ENCODE results near the gene SEMA3C.
A peak's percentile ranks its signal among the peaks of the same experiment; 100 is the strongest.

The SEMA3C gene

DNA sequence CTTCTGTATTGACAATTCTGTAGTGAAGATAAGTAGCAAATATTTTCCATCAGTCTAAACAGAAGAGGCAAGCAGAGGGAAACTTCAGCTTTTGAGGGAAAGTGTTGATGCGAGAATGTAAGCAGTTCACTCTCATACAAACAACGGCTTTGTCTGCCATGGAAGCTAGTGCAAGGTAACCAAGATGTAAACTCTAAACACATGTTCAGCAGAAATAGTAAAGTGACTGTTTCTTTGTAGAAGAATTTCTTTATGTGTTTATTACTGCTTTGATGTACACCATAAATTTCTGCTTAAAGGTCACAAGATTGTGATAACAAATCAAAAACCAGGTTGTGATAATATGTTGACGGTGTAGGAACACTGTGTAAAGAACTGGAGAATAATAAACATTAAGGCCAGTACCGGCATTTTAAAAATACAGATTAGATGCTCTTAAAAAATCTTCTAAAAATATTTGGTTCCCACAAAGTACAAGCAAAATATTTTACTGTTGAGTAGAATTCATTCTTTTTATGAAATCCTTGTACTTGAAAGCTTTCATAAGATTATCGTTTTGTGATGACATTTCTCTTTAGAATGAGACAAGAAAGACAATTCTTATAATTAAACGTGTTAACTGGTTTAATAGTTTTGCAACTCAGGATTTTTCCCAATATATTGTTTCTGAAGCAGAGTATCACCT lies 34.2 kb downstream of the SEMA3C start:
- DNase-seq = no peak

DNA sequence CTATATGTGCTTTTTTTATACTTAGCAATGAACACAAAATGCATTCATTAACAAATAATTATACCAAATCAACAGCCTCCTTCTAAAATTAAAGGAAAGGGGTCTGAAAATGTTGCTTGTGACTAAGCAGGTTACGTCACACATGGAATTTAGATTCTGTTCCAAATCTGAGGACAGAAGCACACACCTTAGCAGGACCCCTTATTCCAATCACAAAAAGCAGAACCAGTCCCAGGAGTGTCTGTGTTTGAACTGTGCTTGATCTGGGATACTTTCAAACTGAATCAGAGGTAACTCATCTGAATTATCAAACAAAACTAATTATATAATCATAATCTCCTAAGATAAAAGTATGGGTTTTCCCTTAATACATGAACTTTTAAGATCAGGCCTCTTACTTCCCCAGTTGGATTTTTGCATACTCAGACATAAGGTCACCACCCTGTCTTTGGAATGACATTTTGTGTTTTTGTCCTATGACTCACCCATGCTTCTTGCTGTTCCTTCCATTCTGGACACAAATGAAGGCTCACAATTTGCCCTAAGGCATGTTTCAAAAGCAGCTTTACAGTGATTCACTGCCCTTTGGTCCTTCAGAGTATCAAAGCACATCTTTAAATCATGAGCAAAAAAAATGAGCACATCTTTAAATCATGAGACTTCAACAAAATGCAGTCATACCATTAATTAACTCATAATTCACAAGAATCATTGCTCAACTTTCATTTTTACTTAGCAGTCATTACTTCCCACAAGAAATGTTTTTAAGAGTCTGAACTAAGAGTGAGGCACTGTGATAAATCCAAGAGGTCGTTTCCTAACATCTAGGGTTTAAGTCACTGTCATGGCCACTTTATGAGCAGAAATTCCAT lies 35.5 kb downstream of the SEMA3C start:
- DNase-seq = peak; percentile 6

DNA sequence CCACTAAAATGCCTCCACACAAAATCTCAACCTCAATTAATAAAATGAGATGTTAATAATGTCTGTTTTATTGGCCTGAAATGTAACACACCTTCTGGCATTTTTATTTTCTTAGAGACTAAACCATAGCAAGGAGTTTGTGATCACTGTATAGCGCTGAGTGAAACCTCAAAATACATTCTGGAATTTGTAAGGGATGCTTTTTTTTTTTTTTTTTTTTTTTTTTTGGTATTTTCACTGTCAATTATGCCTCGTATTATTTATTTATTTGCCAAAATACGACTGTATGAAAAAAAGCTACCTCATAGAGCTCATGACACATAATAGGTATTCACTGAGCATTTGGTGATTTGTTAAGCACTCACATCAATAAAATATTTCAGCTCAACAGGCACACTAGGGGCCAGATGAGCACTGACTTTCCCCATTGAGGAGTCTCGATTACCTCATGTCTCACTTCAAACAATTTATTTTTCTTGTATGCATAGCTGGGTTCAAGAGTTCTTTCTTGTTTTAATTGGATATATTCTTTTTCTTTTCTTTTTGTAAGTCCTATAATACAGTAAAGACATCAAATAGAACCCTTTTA lies 36.5 kb downstream of the SEMA3C start:
- no peak for DNase-seq

DNA sequence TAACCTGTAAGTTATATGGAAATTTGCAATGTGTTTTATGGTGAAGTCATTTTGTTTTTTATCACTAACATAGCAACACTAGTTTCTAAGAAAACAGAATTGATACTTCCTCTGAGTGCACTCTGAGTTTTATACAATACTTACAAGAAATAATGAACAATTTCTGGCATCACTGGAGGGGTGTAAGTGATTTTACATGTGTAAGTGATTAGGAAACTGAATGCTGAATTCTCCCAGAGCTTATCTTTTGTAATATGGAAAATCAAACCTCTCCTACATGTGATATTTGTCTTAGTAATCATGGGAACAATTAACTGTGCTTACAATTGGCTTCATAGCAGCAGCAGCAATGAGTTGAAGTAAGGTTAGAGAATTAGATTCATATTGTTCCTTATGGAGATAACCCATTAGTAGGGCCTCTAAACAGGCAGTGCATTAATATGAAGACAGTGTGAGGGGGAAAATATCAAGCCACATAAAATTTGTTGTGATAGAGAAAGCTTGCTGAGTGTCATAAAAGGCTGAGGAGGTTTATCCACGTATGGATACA lies 37.4 kb downstream of the SEMA3C start:
- DNase-seq = no peak

DNA sequence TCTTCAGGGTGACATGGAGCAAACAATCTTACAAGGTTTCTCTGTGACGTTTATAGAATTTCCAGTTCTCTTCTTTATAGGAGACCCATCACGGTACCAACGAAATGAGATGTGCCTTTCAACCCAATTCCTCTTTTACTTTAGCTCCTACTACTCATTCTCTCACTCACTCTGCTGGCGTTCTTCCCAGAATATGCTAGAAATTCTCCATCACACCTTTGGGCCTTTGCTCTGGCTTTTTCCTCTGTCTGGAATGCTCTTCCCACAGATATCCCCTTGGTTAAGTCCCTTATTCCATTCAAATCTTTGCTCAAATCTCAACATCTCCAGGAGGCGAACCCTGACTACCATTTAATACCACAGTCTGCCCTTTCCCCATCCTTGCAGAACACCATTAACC lies 39.0 kb downstream of the SEMA3C start:
- no peak for DNase-seq

DNA sequence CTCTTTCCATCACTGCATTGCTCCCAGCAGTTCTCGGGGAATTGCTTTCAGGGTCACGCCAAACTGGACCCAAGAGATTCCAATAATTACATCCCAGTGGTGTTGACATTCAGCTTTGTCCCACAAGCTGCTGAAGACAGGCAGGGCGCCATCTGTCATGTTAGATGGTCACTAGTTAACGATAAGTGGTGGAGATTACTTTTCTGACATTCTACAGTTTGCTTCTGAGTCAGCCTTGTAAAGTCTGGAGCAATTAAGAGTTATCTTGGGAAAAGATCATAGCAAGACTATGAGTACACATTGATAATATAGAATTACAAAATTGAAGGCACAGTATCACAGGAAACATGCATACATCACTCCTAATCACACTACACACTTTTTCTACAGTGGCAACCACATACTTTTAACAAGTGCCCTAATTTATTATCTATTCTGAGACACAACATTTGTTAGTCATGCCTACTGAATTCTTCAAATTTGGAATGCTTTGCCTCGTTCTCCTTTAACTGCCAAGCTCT lies 41.9 kb downstream of the SEMA3C start:
- no peak for DNase-seq

DNA sequence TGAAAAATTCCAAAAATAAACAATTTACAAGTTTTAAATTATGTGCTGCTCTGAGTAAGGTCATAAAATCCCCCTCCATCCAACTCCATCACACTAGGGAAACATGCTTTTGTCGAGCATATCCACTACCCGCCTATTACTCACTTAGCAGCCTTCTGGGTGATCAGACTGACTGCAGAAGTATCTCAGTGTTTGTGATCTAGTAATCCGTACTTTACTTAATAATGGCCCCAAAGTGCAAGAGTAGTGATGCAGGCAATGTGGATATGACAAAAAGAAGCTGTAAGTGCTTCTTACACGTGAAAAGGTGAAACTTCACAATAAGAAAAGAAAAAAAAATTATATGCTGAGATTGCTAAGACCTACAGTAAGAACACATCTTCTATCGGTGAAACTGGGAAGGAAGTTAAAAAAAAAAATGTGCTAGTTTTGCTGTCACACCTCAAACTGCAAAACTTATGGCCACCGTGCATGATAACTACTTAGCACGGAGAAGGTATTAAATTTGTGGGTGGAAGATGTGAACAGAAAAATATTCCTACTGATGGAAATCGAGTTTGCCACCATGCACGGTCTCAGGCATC lies 43.2 kb downstream of the SEMA3C start:
- DNase-seq = no peak

DNA sequence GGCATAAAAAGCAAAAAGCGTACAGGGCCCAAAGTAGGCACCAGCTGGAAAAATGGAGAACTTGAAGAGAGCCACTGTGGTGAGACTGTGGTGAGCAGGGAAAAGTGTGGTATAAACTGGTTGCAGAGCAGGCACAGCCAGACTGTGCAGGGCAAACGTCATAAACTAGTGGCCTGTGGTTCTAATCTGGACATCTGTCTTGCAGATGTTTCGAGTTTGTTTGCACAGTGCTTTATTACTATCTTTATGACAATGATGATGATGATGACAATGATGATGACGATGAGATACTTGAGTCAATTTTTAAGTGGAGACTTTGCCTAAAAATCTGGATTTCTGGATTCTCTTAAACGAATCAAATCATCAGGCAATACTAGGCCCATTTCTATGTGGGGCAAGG lies 45.7 kb downstream of the SEMA3C start:
- no peak for DNase-seq

DNA sequence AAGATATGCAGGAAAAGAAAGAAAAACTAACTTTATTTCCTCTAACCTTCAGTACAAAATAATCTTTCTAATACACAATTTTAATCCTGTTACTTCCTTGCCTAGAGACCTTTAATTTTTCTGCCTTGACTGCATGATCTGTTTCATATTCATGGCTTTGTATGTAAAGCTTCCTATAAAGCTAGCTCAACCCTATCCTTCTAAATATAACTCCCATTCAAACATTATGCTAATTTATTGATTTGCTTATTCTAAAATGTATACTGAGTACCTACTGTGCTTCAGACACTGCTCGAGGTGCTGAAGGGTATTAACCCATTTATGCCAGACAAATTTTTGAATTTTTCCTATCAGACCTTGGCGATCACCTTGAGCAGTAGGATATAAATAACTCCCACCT lies 47.6 kb downstream of the SEMA3C start:
- DNase-seq = no peak

DNA sequence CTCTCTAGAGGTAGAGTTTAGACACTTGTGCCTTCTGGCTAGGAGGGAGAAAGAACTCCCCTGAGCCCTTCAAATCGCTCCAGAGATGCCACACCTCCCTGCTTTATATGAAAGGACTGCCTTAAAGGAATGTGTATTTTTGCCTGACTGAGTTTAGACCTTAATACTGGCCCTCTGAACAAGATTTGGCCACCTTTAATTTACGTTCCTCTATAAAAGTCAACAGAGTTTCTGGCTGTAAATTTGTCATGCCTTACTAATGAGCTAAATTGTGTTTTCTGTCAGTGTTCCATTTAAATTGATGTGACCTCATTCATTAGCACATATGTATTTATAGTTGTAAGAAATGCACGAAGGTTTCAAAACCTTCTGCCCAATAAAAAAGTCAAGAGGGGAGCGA lies 48.0 kb downstream of the SEMA3C start:
- no peak for DNase-seq

DNA sequence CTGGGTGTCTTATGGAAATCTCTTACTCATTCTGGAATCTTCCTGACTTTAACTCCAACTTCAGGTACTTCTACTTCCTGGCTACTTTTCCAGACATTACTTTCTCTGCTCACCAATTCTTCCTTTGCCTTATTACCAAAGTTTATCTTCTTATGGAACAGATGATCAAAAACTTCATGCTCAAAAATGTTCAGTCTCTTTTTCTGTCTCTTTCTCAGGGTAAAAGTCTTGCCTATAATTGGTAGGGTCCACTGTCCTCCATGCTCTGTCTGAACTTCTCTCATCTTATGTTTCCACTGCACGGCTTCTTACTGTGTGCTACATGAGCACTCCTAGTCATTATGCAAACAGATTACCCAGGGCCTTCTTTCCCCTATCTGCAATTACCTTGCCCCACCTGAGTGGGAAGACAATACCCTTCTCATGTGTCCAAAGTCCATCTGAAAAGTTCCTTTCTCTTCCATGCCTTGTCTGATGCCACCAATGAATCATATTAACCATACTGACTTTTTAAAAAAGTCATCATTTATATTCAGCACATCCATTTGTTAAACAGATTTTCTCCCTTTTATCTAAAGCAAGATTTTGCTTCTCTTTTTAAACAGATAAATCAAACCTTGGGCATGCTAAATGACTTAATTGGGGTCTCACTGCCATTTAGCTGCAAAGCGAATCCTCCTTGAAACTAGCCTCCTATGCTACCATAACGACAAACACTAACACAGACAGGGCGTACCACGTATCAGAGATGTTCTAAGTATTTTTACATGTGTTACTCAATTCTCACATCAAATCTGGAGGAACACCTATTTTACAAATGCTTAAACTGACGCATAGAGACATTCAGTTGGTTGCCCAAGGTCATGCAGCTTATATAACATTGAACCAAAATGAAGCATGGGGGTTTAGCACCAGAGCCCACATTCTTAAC lies 48.8 kb downstream of the SEMA3C start:
- DNase-seq = no peak

DNA sequence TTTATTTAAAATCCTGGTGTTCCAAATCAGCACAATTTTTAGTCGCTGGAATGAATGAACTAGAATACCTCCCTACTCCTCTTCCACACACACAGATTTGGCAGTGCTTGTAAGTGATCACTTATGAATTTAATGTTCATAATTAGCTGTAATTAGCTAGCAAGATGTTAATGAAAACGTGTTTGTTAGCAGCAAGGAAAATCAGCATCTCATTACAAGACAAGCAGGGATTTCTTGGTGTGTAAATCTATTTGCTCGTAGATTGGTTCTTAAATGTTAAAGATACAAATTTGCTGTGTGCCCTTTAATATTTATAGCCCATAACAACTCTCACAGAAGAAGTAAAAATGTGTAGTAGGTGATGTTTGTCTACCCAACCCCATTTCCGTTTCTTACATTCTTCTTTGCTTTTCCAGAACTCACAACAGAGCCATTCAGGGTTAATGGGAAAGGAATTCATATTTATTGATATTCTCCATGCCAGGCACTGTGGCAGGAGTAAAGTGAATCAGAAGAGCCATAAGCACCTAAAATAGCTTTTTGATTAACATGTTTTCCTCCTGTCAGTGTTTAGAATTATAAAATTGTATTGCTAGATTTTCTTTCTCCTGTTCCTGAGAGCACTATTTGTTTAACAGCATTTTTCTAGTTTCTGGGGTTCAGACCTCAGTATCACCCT lies 49.6 kb downstream of the SEMA3C start:
- DNase-seq = no peak

DNA sequence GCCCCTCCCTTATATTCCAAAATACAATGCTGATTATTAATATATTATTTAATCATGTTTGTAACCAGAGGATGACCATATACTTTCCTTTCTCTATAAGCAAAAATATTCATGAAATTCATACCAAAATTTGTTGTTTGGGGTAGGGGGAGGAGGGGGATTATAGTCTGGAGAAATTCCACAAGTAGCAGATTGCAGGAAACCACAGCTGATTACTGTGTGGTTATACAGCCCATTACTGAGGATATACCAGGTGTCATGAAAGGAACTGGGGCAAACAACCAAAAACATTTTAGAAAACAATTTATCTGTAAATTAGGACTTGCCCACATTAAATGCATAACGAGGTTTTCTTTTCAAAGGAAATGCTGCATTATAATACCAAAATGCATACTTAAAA lies 50.3 kb downstream of the SEMA3C start:
- DNase-seq = no peak

DNA sequence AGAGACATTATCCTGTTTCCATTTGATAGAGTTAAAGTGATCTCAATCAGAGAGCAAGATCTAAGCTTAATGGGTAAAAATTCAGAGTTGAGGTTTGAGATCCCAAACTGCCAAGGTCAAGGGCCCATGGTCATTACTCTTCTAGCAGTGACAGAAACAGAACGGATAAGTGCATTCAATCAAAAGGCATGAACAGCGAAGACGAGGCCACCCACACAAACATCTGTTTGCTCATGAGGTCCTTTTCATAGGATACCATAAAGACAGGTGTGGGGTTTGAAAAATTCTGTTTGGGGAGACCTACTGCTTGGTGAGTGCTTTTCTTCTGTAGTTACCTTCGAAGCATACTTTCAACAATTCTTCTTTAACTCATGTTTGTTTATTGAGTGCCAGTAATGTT lies 58.3 kb downstream of the SEMA3C start:
- DNase-seq = no peak

DNA sequence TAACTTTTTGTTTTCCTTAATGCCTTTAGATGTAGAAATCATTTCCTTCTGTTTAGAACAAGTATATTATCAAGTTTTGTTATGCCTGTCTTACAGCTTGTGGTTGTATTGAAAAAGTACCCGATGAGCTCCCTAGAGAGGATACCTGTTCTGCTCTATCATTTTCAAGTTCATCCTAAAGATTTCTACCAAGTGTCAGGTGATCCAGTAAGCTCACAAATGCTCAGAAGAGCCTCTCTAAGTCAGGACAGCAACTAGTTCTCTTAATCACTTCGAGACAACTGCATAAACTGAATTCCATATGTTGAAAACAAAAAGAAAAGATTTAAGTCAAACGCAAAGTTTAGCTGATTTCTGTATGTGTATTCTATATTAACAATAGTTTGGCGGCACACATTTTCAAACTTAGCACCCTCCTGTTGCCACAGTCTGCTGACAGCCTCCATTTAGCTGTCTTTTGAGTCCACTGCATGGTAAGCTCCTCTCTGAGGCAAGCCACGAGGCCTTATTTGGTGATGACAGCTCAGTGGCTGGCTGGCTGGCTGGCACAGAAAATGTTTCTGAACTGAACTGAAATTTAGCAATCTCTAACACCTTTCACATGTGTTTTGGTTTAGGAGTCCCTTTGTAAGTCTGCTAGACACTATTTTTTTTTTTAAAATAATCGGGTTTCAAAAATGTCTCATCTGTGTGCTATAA lies 59.4 kb downstream of the SEMA3C start:
- no peak for DNase-seq

DNA sequence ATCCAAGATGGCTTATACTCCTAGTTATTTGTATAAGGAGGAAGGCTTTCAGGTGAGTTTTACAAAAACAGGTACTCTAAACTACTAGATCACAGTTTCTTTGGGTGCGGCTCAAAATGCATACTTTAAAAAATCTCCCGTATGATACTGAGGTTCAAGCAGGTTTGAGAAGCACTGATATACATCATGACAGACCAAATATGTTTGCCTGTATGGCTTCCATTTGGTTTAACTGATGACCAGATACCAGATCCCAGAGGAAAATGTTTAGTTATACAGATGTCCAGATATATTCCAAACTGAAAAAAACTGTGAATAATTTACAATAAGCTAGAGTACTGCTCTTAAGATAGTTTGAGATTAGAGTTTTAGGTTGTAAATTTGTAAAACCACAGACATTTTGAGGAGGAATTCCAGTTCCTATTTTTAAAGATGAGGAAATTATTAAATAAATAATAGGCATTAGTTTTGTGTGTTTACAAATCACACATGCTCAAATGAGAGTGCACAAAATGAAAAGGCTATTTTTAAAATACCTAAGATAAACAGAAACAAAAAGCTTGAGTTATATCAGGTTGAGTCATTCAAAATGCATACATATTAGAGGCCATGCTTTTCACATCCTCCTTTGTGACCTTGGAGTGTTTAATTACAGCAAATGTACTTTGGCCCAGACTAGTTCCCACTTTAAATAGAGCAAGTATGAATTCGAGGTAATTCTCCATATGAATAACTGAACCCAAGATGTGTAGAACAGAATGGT lies 60.5 kb downstream of the SEMA3C start:
- DNase-seq = no peak

DNA sequence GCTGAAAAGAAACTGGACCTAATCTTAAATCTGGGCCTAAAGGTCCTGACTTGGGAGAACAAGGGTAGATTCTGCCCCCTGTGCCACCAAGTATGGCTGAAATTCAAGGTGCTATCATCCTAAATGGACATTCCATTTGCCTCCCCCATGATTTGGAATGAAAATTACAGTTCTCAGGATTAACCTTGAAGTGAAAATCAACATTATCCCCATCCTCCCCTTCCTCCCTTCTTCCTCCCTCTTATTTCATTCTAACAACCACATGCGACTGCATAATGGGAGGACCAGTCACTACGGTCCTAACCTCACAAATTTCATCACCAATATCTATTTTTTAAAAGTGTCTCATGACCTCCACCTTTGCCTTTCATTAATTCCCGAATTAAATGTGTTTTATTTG lies 62.1 kb downstream of the SEMA3C start:
- no peak for DNase-seq

DNA sequence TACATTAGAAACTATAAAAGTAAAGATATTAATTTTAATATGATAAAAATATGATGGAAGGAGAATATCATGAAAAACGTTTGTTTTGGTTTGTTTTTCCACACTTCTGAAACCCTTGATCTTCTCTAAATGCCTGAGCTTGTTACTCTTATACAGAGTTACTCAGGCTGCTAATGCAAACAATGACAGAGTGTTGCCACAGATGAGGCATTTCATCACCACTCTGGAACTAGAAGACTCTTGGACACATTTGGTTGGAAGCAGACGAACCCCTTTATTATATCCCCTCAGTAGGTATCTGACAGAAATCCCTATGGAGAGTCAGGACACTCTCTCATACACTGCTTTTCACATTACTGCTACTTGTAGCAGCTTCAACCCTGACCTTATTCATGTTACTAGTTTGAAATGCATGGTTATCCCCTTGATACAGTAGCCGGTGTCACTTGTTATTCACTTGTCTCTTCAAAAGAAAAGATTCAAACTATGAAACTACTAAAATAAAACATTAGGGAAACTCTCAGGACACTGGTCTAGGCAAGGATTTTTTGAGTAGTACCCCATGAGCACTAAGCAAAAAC lies 66.9 kb downstream of the SEMA3C start:
- no peak for DNase-seq

DNA sequence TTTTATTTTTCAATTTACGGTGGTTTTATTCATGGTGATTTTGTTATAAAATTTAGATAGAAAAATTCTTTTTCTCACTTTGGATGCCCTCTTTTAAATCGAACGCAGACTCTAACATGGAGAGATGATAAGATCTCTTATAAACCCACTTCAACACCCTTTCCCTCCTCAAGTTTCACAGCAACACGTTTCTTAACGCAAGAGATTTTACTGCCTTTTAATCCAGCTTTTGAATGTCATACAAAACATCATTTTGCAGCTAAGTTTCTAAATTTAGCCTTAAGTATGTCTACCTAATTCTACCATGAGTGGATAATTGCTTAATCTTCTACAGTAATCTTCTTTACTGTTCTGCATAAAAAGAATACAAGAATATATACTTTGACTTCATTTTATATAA lies 70.0 kb downstream of the SEMA3C start:
- no peak for DNase-seq

DNA sequence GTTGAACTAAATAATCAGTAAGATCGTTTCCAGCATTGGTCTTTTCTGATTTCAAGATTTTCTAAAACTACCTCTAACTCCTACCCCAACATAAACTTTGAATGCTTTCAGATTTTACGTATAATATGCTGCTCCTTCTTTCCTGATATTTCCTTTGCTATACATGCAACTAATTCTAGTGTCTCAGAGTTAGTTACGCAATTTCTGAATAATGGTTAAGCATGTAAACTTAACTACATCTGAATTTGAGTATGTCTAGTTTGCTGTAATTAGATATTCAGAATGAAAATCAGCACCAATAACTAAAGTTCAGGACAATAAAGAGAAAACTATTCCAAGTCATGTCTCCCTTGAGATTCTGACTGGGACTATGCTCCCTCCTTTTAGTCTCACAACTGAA lies 71.0 kb downstream of the SEMA3C start:
- DNase-seq = no peak

All from GOT3 (cell line).